ENCODE results near the gene UGT1A9. TPM values are rescaled to one million over a fixed set of nuclear protein-coding genes. Genes with fewer than 3 reads are reported as not detected.
"Not testable (repeated sequence)": the region's sequence is repeated elsewhere in the genome, so short reads cannot be mapped to it uniquely, and the experiment has no call there.

Gene UGT1A9
- total and polyA plus RNA-seq, 7 donors, result not detected

- Histone ChIP-seq H3K4me3 (no peak within 1 kb of the TSS), H3K27me3 (ENCODE audit: insufficient read depth in 3 of 3, low read length in 2 of 3) (peaks cover 0 to 3% (median 0%) of the 10 kb centered on the region in 3 donors), H3K36me3 (ENCODE audit: insufficient read depth in 1 of 2, low read depth in 1 of 2) (no peaks in the 10 kb centered on the region), H3K4me1 (no peaks in the 10 kb centered on the region), H3K9me3 (no peaks in the 10 kb centered on the region), H3K27ac (no peak within 1 kb of the TSS)
- intact Hi-C loops (cut with DNase I), result no loop called here
- no peak for TF ChIP-seq CTCF (IDR thresholded peaks at IDR 0.05)
- WGBS, 3 donors, result 52 to 72% (median 58%) methylated on average over 6 to 7 of the region's 7 CpGs
- DNase-seq (no peak), ATAC-seq (no peak)
Observed at GRCh38 chr2:233718552-233718951, 46.9 kb downstream of the UGT1A9 start, which contains the start of gene UGT1A4. Gene UGT1A4, plus strand, starts transcription at chr2:233718736. Its CDS starts 85 bp downstream, at chr2:233718821.

- DNase-seq (no peak), ATAC-seq (no peak)
- no peaks in the 10 kb centered on the region for H3K27me3 ChIP-seq (ENCODE audit: insufficient read depth in 3 of 3, low read length in 2 of 3)
- TF ChIP-seq CTCF (IDR thresholded peaks at IDR 0.05), result no peak
- no peak within 1 kb of the TSS for H3K4me3 ChIP-seq
- H3K27ac ChIP-seq, result no peak within 1 kb of the TSS
- intact Hi-C loops (cut with DNase I), result no loop called here
- WGBS, 3 donors, result 73 to 84% (median 79%) methylated on average over 8 of the region's 8 CpGs
- H3K9me3 ChIP-seq, result no peaks in the 10 kb centered on the region
- no peaks in the 10 kb centered on the region for H3K36me3 ChIP-seq (ENCODE audit: insufficient read depth in 1 of 2, low read depth in 1 of 2)
- H3K4me1 ChIP-seq, result no peaks in the 10 kb centered on the region
Observed at GRCh38 chr2:233728723-233729301, 57.1 kb downstream of the UGT1A9 start, which contains the start of gene UGT1A3. Gene UGT1A3, plus strand, starts transcription at chr2:233729042. Its CDS starts 85 bp downstream, at chr2:233729127.

- 82 to 90% (median 87%) methylated on average over 14 of the region's 14 CpGs for WGBS, 3 donors
- H3K4me3 ChIP-seq; intact Hi-C loops (cut with DNase I): not testable (repeated sequence)
Observed at GRCh38 chr2:233736868-233737653, 65.4 kb downstream of the UGT1A9 start.

GRCh38 chr2:233740870-233741269 is 69.2 kb downstream of the UGT1A9 start:
- ATAC-seq (no peak), DNase-seq (no peak)
- Histone ChIP-seq H3K27me3 (ENCODE audit: insufficient read depth in 3 of 3, low read length in 2 of 3) (peaks cover 0 to 2% (median 0%) of the 10 kb centered on the region in 3 donors), H3K36me3 (ENCODE audit: insufficient read depth in 1 of 2, low read depth in 1 of 2) (no peaks in the 10 kb centered on the region), H3K27ac (no peak overlapping the region), H3K4me3 (no peak overlapping the region), H3K4me1 (no peaks in the 10 kb centered on the region), H3K9me3 (no peaks in the 10 kb centered on the region)
- 61 to 78% (median 62%) methylated on average over 2 of the region's 2 CpGs for WGBS, 3 donors
- intact Hi-C loops (cut with DNase I), result no loop called here
- no peak for TF ChIP-seq CTCF (IDR thresholded peaks at IDR 0.05)

More at GRCh38 chr2:233736868-233737653, 65.4 kb downstream of the UGT1A9 start:
- DNase-seq; H3K4me1 ChIP-seq; H3K36me3 ChIP-seq (ENCODE audit: insufficient read depth in 1 of 2, low read depth in 1 of 2); H3K9me3 ChIP-seq; H3K27ac ChIP-seq; ATAC-seq; H3K27me3 ChIP-seq (ENCODE audit: insufficient read depth in 3 of 3, low read length in 2 of 3): not testable (repeated sequence)
